HUDEP-2 (cell line): Measurements from ENCODE around the gene ATE1.
"Not testable (repeated sequence)": the region's sequence is repeated elsewhere in the genome, so short reads cannot be mapped to it uniquely, and the experiment has no call there.

ENCODE experiments used
- DNase-seq, 76 experiments: peaks; one replicate each; lab custom pipeline; 2025; ENCODE audit not compliant: unreplicated experiment in 76 of 76; lab: John Stamatoyannopoulos, UW

Gene ATE1

GRCh38 chr10:121930268-121931085 lies 2.6 kb upstream of the ATE1 start:
- DNase-seq, result not testable (repeated sequence)

- DNase-seq, result not testable (repeated sequence)
These were observed 1.9 kb upstream of the ATE1 start for GRCh38 chr10:121929585-121930267.

- DNase-seq, result peak in 12 of 76 experiments; percentile 15 to 61 (median 36)
These were observed 675 bp upstream of the ATE1 start for GRCh38 chr10:121928528-121928884.

- peak in 30 of 76 experiments; percentile 10 to 62 (median 26) for DNase-seq
These were observed 452 bp downstream of the ATE1 start for GRCh38 chr10:121927318-121927840.

GRCh38 chr10:121926671-121927317 lies 1.0 kb downstream of the ATE1 start:
- DNase-seq, result peak in 9 of 76 experiments; percentile 3 to 48 (median 26)

- no peak for DNase-seq
These were observed 1.7 kb downstream of the ATE1 start for GRCh38 chr10:121926157-121926556.

GRCh38 chr10:121921238-121921931 lies 6.4 kb downstream of the ATE1 start:
- DNase-seq, result peak in 50 of 76 experiments; percentile 2 to 77 (median 30)

- DNase-seq, result no peak
These were observed 8.2 kb downstream of the ATE1 start for GRCh38 chr10:121919666-121920065.

- not testable (repeated sequence) for DNase-seq
These were observed 9.0 kb downstream of the ATE1 start for GRCh38 chr10:121918800-121919199.

- no peak for DNase-seq
These were observed 13.2 kb downstream of the ATE1 start for GRCh38 chr10:121914661-121915060.

GRCh38 chr10:121911421-121911697 lies 16.5 kb downstream of the ATE1 start:
- no peak for DNase-seq

- peak in 1 of 76 experiments; percentile 11 for DNase-seq
These were observed 17.0 kb downstream of the ATE1 start for GRCh38 chr10:121910673-121911420.

- no peak for DNase-seq
These were observed 22.9 kb downstream of the ATE1 start for GRCh38 chr10:121904888-121905287.

- DNase-seq, result peak in 29 of 76 experiments; percentile 4 to 61 (median 36)
These were observed 27.2 kb downstream of the ATE1 start for GRCh38 chr10:121900443-121901174.

- no peak for DNase-seq
These were observed 28.1 kb downstream of the ATE1 start for GRCh38 chr10:121899727-121900126.

GRCh38 chr10:121891103-121891502 lies 36.7 kb downstream of the ATE1 start:
- no peak for DNase-seq

- no peak for DNase-seq
These were observed 38.6 kb downstream of the ATE1 start for GRCh38 chr10:121889212-121889611.

- DNase-seq, result peak in 44 of 76 experiments; percentile 1 to 62 (median 24)
These were observed 40.7 kb downstream of the ATE1 start for GRCh38 chr10:121886997-121887622.

GRCh38 chr10:121886181-121886580 lies 41.6 kb downstream of the ATE1 start:
- DNase-seq, result no peak
